ENCODE data around the gene POGK.

- TF ChIP-seq CTCF (IDR thresholded peaks at IDR 0.05), result no peak
- TF ChIP-seq POLR2AphosphoS5 (IDR thresholded peaks at IDR 0.05), result no peak
Measured at GRCh38 chr1:166899769-166900168, 60.5 kb downstream of the POGK start.

Measured in gastroesophageal sphincter (tissue), 3 donors.